ENCODE data around the gene CGB2. TPM values are rescaled to one million over a fixed set of nuclear protein-coding genes. Genes with fewer than 3 reads are reported as not detected.
A peak's percentile ranks its signal among the peaks of the same experiment; 100 is the strongest.
"Not testable (repeated sequence)": the region's sequence is repeated elsewhere in the genome, so short reads cannot be mapped to it uniquely, and the experiment has no call there.

CGB2 gene
- under 1 TPM in 1 of 2 donors, not detected in 1; 0.57 TPM for total RNA-seq
- polyA plus RNA-seq (2013, experiment 1 of 2) = not detected
- not detected for polyA plus RNA-seq (2013, experiment 2 of 2)
- long read RNA-seq, experiment 1 = 0 reads
- long read RNA-seq, experiment 2 = 0 reads
- long read RNA-seq, experiment 3 = 0 reads
- long read RNA-seq, experiment 4 = 0 reads

DNA sequence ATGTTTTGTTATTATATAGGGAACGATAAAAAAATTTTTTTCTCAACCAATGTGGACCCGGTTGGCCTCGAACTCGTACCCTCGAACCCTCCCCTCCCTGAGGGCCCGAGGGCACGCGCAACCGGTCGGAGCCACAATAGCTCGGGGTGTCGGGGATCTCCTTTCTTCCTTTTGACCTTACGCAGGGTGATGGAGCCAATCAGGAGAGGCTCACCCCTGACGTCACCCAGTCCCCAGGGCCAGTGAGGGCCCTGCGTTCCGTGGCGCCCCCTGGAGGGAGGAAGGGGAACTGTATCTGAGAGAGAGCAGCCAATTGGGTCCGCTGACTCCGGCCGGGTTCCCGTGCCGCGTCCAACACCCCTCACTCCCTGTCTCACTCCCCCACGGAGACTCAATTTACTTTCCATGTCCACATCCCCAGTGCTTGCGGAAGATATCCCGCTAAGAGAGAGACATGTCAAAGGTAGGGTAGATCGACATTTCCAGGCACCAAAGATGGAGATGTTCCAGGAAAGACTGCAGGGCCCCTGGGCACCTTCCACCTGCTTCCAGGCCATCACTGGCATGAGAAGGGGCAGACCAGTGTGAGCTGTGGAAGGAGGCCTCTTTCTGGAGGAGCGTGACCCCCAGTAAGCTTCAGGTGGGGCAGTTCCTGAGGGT is at the start of gene CGB2:
TSS of gene CGB2 (plus strand) at position 249 of the 660 bp plus-strand sequence. CDS start at position 455, 206 bp downstream.
- not testable (repeated sequence) for H3K27ac ChIP-seq (ENCODE audit: low read depth, low read length); H3K36me3 Mint-ChIP-seq (ENCODE audit: low read depth); H3K4me1 Mint-ChIP-seq; H3K36me3 ChIP-seq (ENCODE audit: control insufficient read depth, insufficient read depth, low read length); H3K9me3 ChIP-seq (ENCODE audit: control insufficient read depth, low read length); H3K9ac ChIP-seq (ENCODE audit: extremely low read depth, low read length, poor library complexity, severe bottlenecking); H3K27ac Mint-ChIP-seq; H3K9me3 Mint-ChIP-seq; H3K4me3 ChIP-seq (ENCODE audit: low read length); H3K27me3 ChIP-seq (ENCODE audit: control insufficient read depth, insufficient read depth, low read length, poor library complexity, severe bottlenecking); H3K4me1 ChIP-seq (ENCODE audit: control insufficient read depth, insufficient read depth, low read length); H3K4me3 Mint-ChIP-seq
- H3K27me3 Mint-ChIP-seq (ENCODE audit: insufficient read depth) = peaks cover 17% of the 10 kb centered on the region
- 78 to 80% methylated on average over 13 to 25 of the region's 28 CpGs for WGBS, 2 experiments (ENCODE audit: insufficient coverage in 1 of 2, insufficient read length in 1 of 2)
- TF ChIP-seq CTCF (conservative IDR thresholded peaks at IDR 0.05) = peak; percentile 79
- DNase-seq = peak; percentile 87

DNA sequence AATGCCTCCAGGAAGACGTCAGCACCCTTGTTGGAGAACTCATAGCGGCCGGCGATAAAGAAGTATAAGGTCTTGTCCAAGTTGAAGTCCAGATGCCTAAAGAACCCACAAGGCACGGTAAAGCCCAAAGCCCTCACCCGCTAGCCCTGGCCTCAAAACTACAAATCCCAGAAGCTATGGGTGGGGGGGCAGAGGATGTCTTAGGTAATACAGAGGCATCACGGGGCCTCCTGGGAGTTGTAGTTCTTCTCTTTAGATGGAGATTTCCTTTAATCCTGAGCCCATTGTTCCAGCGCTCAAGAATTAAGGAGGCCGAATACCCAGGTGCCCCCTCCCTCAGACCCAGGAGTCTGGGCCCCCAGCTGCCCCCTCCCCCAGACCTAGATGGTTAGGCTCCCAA is 49.4 kb upstream of the CGB2 start:
- Histone ChIP-seq H3K27ac (ENCODE audit: low read depth, low read length) (no peak overlapping the region), H3K4me3 (ENCODE audit: low read length) (no peak overlapping the region), H3K36me3 (ENCODE audit: control insufficient read depth, insufficient read depth, low read length) (peaks cover 67% of the 10 kb centered on the region), H3K27me3 (ENCODE audit: control insufficient read depth, insufficient read depth, low read length, poor library complexity, severe bottlenecking) (no peaks in the 10 kb centered on the region), H3K9ac (ENCODE audit: extremely low read depth, low read length, poor library complexity, severe bottlenecking) (no peak overlapping the region), H3K9me3 (ENCODE audit: control insufficient read depth, low read length) (no peaks in the 10 kb centered on the region), H3K4me1 (ENCODE audit: control insufficient read depth, insufficient read depth, low read length) (no peaks in the 10 kb centered on the region)
- H3K27ac Mint-ChIP-seq = no peak overlapping the region
- 94 to 95% methylated on average over 7 to 9 of the region's 9 CpGs for WGBS, 2 experiments (ENCODE audit: insufficient coverage in 1 of 2, insufficient read length in 1 of 2)
- TF ChIP-seq CTCF (conservative IDR thresholded peaks at IDR 0.05) = no peak
- peaks cover 69% of the 10 kb centered on the region for H3K36me3 Mint-ChIP-seq (ENCODE audit: low read depth)
- no peak overlapping the region for H3K4me3 Mint-ChIP-seq
- no peaks in the 10 kb centered on the region for H3K9me3 Mint-ChIP-seq
- no peaks in the 10 kb centered on the region for H3K4me1 Mint-ChIP-seq
- DNase-seq = peak; percentile 63
- no peaks in the 10 kb centered on the region for H3K27me3 Mint-ChIP-seq (ENCODE audit: insufficient read depth)

GRCh38 chr19:48985711-48986110 is 46.0 kb upstream of the CGB2 start:
- Mint-ChIP-seq H3K4me1 (peaks cover 4% of the 10 kb centered on the region), H3K36me3 (ENCODE audit: low read depth) (peaks cover 74% of the 10 kb centered on the region), H3K27ac (no peak overlapping the region), H3K9me3 (no peaks in the 10 kb centered on the region), H3K27me3 (ENCODE audit: insufficient read depth) (no peaks in the 10 kb centered on the region), H3K4me3 (no peak overlapping the region)
- H3K9me3 ChIP-seq (ENCODE audit: control insufficient read depth, low read length) = no peaks in the 10 kb centered on the region
- no peak overlapping the region for H3K4me3 ChIP-seq (ENCODE audit: low read length)
- H3K27me3 ChIP-seq (ENCODE audit: control insufficient read depth, insufficient read depth, low read length, poor library complexity, severe bottlenecking) = no peaks in the 10 kb centered on the region
- H3K27ac ChIP-seq (ENCODE audit: low read depth, low read length) = no peak overlapping the region
- H3K36me3 ChIP-seq (ENCODE audit: control insufficient read depth, insufficient read depth, low read length) = peaks cover 65% of the 10 kb centered on the region
- TF ChIP-seq CTCF (conservative IDR thresholded peaks at IDR 0.05) = no peak
- 95 to 96% methylated on average over 12 to 13 of the region's 13 CpGs for WGBS, 2 experiments (ENCODE audit: insufficient coverage in 1 of 2, insufficient read length in 1 of 2)
- no peak overlapping the region for H3K9ac ChIP-seq (ENCODE audit: extremely low read depth, low read length, poor library complexity, severe bottlenecking)
- no peaks in the 10 kb centered on the region for H3K4me1 ChIP-seq (ENCODE audit: control insufficient read depth, insufficient read depth, low read length)
- no peak for DNase-seq
